GM20431 (cell line): ENCODE results near the gene KSR2.
"Not testable (repeated sequence)": the region's sequence is repeated elsewhere in the genome, so short reads cannot be mapped to it uniquely, and the experiment has no call there.

Experiments
- in situ Hi-C: fragments of 300-500 bp; cut with MseI, MboI; formaldehyde crosslinking; loops from one replicate; pipeline ENCODE4 v1.15.0; 2020; ENCODE audit warnings: low sequenced_read_pairs; ENCODE audit not compliant: unreplicated experiment

KSR2 gene

GRCh38 chr12:117790198-117790597 lies 178.6 kb downstream of the KSR2 start:
- in situ Hi-C loops: no loop called here

GRCh38 chr12:117789195-117789912 lies 179.4 kb downstream of the KSR2 start:
- in situ Hi-C loops: no loop called here

GRCh38 chr12:117778656-117779055 lies 190.1 kb downstream of the KSR2 start:
- in situ Hi-C loops: no loop called here

GRCh38 chr12:117774941-117775775 lies 193.6 kb downstream of the KSR2 start:
- in situ Hi-C loops: no loop called here

- in situ Hi-C loops: no loop called here
Measured at GRCh38 chr12:117768860-117769259, 199.9 kb downstream of the KSR2 start.

GRCh38 chr12:117766008-117766407 lies 202.8 kb downstream of the KSR2 start:
- in situ Hi-C loops: no loop called here

GRCh38 chr12:117762143-117762542 lies 206.6 kb downstream of the KSR2 start:
- in situ Hi-C loops: no loop called here

GRCh38 chr12:117761528-117762100 lies 207.2 kb downstream of the KSR2 start:
- in situ Hi-C loops: no loop called here

- in situ Hi-C loops: no loop called here
Measured at GRCh38 chr12:117760990-117761389, 207.8 kb downstream of the KSR2 start.

GRCh38 chr12:117750657-117751056 lies 218.1 kb downstream of the KSR2 start:
- in situ Hi-C loops: no loop called here

- in situ Hi-C loops: no loop called here
Measured at GRCh38 chr12:117749431-117749830, 219.4 kb downstream of the KSR2 start.

GRCh38 chr12:117746358-117746757 lies 222.4 kb downstream of the KSR2 start:
- in situ Hi-C loops: not testable (repeated sequence)

GRCh38 chr12:117744418-117744817 lies 224.4 kb downstream of the KSR2 start:
- in situ Hi-C loops: no loop called here

- in situ Hi-C loops: no loop called here
Measured at GRCh38 chr12:117743761-117744160, 225.0 kb downstream of the KSR2 start.

- in situ Hi-C loops: no loop called here
Measured at GRCh38 chr12:117742721-117743120, 226.1 kb downstream of the KSR2 start.

- in situ Hi-C loops: no loop called here
Measured at GRCh38 chr12:117738233-117738632, 230.6 kb downstream of the KSR2 start.

- in situ Hi-C loops: no loop called here
Measured at GRCh38 chr12:117733549-117733805, 235.3 kb downstream of the KSR2 start.

- in situ Hi-C loops: no loop called here
Measured at GRCh38 chr12:117732761-117733548, 235.8 kb downstream of the KSR2 start.

- in situ Hi-C loops: not testable (repeated sequence)
Measured at GRCh38 chr12:117731131-117731530, 237.7 kb downstream of the KSR2 start.

GRCh38 chr12:117727301-117727700 lies 241.5 kb downstream of the KSR2 start:
- in situ Hi-C loops: no loop called here

- in situ Hi-C loops: no loop called here
Measured at GRCh38 chr12:117724543-117724942, 244.2 kb downstream of the KSR2 start.
